Pulmonary artery endothelial cell (primary cell): ENCODE measurements around the gene FBXL12. TPM values are rescaled to one million over a fixed set of nuclear protein-coding genes. Genes with fewer than 3 reads are reported as not detected.
"Not testable (repeated sequence)": the region's sequence is repeated elsewhere in the genome, so short reads cannot be mapped to it uniquely, and the experiment has no call there.

Source experiments
- DNase-seq: peaks from one replicate; pipeline ENCODE4 v3.0.0-alpha.2; 2011; ENCODE audit warnings: low read depth, low spot score
- total RNA-seq: library from RNA; depleted of rRNA; stranded (reverse); fragments of >200 nt; gene quantifications from 2 replicates; pipeline ENCODE4 v1.2.3, GENCODE V29; 2014

Gene FBXL12
- total RNA-seq, 1 donor from 2014 or later = 10.4 TPM

DNA sequence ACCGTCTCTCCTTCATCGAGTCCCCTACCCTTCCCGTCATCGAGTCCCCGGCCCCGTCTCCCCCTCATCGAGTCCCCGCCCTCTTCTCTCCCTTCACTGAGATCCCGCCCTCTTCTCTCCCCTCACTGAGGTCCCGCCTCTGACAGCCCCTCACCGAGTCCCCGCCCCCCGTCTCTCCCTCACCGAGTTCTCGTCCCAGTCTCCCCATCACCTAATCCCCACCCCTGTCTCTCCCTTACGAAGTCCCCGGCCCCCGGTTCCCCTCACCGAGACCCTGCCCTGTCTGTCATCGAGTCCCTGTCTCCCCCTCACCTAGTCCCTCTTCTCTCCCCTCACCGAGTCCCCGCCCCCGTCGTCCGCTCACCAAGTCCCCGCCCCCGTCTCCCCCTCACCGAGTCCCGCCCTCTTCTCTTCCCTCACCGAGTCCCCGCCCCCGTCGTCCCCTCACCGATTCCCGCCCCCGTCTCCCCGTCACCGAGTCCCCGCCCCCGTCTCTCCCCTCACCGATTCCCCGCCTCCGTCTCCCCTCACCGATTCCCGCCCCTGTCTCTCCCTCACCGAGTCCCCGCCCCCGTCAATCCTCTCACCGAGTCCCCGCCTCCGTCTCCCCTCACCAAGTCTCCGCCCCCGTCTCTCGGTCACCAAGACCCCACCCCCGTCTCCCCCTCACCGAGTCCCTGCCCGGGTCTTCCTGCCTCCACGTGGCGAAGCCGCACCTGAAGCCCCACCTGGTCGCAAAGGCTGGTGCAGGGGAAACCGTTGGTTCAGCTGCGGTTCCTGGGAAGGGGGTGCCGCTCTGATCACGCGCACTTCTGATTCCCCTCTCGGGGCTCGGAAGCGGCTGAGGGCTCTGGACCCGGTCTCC is 26.4 kb downstream of the FBXL12 start:
- DNase-seq = peak; percentile 88

DNA sequence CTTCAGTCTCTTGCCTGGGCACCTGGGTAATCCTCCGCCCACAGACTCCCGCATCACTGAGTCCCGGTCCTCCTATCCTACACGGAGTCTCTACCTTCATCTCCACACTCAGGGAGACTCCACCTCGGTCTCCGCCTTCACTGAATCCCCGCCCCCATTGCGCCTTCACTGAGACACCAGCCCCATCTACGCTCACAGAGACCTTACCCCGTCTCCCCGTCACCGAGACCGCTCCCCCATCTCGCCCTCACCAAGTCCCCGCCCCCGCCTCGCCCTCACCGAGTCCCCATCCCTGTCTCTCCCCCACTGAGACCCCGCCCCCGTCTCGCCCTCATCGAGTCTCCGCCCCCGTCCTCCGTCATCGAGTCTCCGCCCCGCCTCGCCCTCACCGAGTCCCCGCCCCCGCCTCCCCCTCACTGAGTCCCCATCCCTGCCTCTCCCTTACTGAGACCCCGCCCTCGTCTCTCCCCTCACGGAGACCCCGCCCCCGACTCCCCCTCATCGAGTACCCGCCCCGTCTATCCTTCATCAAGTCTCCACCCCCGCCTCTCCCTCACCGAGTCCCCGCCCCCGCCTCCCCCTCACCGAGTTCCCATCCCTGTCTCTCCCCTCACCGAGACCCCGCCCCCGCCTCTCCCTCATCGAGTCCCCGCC is 27.2 kb downstream of the FBXL12 start:
- peak; percentile 90 for DNase-seq

DNA sequence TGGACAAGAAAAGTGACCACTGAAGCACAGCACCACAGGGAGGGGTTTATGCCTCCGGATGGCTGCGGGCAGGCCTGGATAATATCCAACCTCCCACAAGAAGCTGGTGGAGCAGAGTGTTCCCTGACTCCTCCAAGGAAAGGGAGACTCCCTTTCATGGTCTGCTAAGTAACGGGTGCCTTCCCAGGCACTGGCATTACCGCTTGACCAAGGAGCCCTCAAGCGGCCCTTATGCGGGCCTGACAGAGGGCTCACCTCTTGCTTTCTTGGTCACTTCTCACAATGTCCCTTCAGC is 27.9 kb downstream of the FBXL12 start:
- not testable (repeated sequence) for DNase-seq

DNA sequence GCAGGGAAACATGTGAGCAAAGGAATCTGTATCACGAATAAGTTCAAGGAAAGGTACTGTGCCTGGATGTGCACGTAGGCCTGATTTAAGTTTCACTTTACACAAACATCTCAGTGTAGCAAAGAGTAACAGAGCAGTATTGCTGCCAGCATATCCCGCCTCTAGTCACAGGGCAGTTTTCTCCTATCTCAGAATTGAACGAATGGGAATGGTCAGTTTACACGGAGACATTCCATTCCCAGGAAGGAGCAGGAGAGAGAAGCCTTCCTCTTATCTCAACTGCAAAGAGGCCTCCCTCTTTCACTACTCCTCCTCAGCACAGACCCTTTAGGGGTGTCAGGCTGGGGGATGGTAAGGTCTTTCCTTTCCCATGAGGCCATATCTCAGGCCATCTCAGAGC is 29.3 kb downstream of the FBXL12 start:
- not testable (repeated sequence) for DNase-seq

DNA sequence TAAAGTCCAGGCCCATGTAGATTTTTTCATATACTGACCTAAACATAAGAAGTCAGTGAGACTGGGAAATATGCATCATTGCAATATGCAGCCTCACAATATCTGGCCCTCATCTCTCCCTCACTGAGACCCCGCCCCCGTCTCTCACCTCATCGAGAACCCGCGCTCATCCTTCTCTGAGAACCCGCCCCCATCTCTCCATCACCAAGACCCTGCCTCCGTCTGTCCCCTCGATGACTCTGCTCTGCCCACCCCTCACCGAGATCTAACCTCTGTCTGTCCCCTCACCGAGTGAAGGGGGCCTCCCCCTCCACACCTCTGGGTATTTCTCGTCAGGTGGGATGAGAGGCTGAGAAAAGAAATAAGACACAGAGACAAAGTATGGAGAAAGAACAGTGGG is 29.8 kb downstream of the FBXL12 start:
- no peak for DNase-seq

DNA sequence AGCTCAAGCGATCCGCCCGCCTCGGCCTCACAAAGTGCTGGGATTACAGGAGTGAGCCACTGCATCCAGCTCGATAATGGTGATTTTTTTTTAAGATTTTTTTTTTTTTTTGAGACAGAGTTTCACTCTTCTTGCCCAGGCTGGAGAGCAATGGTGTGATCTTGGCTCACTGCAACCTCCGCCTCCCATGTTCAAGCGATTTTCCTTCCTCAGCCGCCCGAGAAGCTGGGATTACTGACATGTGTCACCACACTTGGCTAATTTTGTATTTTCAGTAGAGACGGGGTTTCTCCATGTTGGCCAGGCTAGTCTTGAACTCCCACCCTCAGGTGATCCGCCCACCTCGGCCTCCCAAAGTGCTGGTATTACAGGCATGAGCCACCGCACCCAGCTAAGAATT is 30.3 kb downstream of the FBXL12 start:
- not testable (repeated sequence) for DNase-seq

DNA sequence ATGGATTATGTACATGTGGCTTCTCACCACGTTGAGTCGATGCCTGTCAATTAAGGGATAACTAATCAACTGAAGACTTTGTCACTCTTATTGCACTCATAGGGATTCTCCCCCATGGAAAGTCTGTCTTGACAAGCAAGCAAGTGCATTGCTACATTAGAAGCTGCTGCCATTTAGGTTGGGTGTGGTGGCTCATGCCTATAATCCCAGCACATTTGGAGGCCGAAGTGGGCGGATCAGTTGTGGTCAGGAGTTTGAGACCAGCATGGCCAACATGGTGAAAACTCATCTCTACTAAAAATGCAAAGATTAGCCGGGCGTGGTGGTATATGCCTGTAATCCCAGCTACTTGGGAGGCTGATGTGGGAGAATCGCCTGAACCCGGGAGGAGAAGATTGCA is 32.1 kb downstream of the FBXL12 start:
- no peak for DNase-seq

DNA sequence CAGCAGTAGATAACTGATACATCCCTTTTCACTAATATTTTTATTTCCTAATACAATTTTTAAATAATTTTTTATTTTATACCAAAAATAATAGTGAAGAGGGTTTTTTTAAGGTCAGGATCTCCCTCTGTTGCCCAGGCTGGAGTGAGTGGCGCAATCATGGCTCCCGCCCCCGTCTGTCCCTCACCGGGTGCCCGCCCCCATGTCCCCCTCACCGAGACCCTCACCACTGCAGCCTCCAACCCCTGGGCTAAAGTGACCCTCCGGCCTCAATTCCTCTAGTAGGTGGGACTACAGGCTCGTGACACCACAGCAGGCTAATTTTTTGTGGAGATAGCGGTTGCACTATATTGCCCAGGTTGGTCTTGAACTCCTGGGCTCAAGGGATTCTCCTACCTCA is 32.5 kb downstream of the FBXL12 start:
- DNase-seq = no peak

DNA sequence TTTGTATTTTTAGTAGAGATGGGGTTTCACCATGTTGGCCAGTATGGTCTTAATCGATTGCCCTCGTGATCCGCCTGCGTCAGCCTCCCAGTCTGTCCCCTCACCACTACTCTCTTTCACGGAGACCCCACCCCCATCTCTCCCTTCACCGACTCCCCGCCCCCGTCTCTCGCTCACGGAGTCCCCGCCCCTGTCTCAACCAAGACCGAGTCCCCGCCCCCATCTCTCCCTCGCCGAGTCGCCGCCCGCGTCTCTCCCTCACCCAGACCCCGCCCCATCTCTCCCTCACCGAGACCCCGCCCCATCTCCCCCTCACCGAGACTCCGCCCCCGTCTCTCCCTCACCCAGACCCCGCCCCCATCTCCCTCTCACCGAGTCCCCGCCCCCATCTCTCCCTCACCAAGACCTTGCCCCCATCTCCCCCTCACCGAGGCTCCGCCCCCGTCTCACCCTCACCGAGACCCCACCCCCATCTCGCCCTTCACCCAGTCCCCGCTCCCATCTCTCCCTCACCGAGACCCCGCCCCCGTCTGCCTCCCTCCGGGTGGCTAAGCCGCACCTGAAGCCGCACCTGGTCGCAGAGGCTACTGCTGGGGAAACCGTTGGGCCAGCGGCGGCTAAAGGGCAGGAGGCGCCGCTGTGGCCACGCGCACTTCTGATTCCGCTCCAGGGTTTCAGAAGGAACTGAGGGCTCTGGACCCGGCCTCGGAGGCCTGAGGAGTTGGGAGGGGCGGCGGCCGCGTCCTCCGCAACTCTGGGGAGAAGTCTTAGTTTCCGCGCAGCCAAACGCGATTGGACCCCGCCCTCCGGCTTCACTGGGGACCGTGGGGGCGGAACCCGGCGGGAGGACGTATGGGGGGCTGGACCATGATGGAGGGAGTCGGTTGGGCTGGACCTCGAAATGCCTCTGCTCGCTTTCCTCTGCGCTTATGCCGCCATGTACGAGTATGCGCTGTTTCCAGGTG is 33.2 kb downstream of the FBXL12 start:
- DNase-seq = peak; percentile 83

DNA sequence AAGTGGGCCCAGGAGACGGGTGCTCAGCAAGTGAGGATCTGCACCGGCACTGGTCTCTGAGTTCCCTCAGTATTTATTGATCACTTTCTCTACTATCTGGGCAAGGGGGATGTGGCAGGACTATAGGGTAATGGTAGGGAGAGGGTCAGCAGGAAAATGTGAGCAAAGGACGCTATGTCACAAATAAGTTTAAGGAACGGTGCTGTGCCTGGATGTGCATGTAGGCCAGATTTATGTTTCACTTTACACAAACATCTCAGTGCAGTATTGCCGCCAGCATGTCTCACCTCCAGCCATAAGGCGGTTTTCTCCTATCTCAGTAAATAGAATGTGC is 34.7 kb downstream of the FBXL12 start:
- DNase-seq = not testable (repeated sequence)

DNA sequence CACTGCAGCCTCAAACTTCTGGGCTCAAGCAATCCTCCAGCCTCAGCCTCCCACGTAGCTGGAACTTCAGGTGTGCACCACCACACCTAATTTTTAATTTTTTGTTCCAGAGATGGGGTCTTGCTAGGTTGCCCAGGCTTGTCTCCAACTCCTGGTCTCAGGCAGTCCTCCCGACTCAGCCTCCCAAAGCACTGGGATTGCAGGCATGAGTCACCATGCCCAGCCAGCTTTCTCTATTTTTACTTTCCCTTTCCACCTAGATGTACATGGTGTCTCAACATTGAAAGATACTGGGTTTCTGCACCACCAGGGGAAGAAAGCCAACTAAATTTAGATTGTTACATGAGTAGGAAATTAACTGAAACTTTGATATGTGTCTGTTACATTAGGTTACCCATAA is 36.5 kb downstream of the FBXL12 start:
- DNase-seq = no peak

DNA sequence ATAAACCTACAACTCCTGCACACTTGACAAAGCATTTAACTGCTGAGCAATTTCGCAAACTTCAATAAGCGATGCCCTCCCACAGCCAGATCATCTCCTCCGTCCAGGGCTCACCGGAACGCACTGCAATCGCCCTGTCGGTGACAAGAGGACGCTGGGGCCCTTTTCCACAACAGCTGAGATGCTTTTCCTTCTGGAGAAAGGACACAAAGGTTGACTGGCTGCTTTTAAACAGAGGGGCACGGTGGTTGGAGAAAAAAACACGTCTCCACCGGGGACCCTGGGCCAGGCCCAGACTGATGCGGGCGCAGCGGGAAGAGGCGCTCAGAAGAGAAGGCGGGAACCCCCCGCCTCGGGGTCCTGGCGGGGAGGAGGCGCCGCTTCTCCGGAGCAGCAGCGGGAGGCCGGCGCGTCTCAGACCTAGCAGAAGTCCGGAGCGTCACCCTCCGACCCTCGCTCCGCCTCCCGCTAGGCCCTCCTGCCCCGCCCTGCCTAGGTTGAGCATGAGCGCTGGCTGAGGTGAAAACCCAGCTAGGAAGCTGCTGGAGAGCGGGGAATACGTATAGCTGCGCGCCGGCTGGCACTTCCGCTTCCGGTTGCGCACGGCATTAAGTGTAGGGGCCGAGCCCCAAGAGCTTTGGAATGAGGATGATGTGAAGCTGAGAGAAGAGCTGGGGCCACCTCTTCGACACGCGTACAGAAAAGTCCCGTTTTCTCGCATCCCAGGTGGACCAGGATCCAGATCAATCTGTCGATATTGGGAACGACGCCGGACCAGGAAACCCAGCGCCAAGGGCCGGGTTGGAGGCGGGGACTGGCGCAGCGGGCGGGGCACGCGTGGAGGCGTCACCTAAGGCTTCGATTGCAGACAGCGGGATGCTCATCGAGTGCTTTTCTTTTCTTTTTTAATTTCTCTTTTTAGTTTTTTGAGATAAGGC is 50.4 kb downstream of the FBXL12 start, which contains the start of gene ZNF846:
Gene ZNF846, minus strand, starts transcription at position 564 of the 938 bp plus-strand sequence. CDS start 3,788 bp downstream, outside the sequence.
- peak; percentile 85 for DNase-seq

Other genes starting within 250 kb of the FBXL12 start
- gene ZNF121, start 234.6 kb downstream of the FBXL12 start, total RNA-seq = 35.5 and 47.3 TPM in 2 replicates
- gene ZNF561, start 197.8 kb downstream of the FBXL12 start, total RNA-seq = 22.8 and 41.3 TPM in 2 replicates
- 19.3 and 40.5 TPM in 2 replicates for gene ZNF562, start 144.0 kb downstream of the FBXL12 start, total RNA-seq
- 5.4 and 6.7 TPM in 2 replicates for gene ZNF846, start 50.3 kb downstream of the FBXL12 start, total RNA-seq
- 121 and 181 TPM in 2 replicates for gene UBL5, start 8.8 kb upstream of the FBXL12 start, total RNA-seq
- 122 and 123 TPM in 2 replicates for gene PIN1, start 16.2 kb upstream of the FBXL12 start, total RNA-seq
- gene OLFM2, start 117.4 kb upstream of the FBXL12 start, total RNA-seq = 0.40 and 0.71 TPM in 2 replicates
- not detected in 2 replicates for gene COL5A3, start 191.4 kb upstream of the FBXL12 start, total RNA-seq
- not detected in 2 replicates for gene RDH8, start 194.4 kb upstream of the FBXL12 start, total RNA-seq